H1 (cell line): ENCODE data around the gene AGBL1. TPM values are rescaled to one million over a fixed set of nuclear protein-coding genes. Genes with fewer than 3 reads are reported as not detected.

Experiments
- CTCF ChIA-PET: fragments of 300-600 bp; sonication (Branson Sonifier 250); formaldehyde crosslinking; loops from one replicate; lab custom pipeline; 2021; ENCODE audit not compliant: partially characterized antibody; lab: Charles Lee
- POLR2A ChIA-PET: fragments of 300-600 bp; sonication (Branson Sonifier 250); formaldehyde crosslinking; loops from one replicate; lab custom pipeline; 2021; ENCODE audit warnings: inconsistent platforms; ENCODE audit not compliant: partially characterized antibody; lab: Charles Lee
- DNase-seq, 2 experiments: peaks; one replicate each; pipeline versions ENCODE4 v3.0.0 to v3.0.0-alpha.2; 2010 to 2022; ENCODE audit warnings: low spot score in 2 of 2, low read depth in 1 of 2, mixed read lengths in 1 of 2
- FAIRE-seq: peaks from 2 replicates; lab custom pipeline; 2011; peaks lifted over from hg19 to GRCh38; lab: Jason Lieb, UNC
- H2AFZ ChIP-seq: 2 replicates; pipeline ENCODE4 v1.8.1; 2012; ENCODE audit warnings: low read length, inconsistent platforms
- H2AK5ac ChIP-seq: 2 replicates; pipeline ENCODE4 v1.6.1; 2013; ENCODE audit warnings: low read depth, low read length
- H2BK120ac ChIP-seq: replicated peaks from 2 replicates; pipeline ENCODE3; 2013; ENCODE audit warnings: low read depth, low read length, inconsistent platforms
- H2BK12ac ChIP-seq: 2 replicates; pipeline ENCODE4 v1.6.1; 2013; ENCODE audit warnings: low read depth, low read length
- H2BK15ac ChIP-seq: 2 replicates; pipeline ENCODE4 v1.6.1; 2013; ENCODE audit warnings: low read length
- H2BK20ac ChIP-seq: 2 replicates; pipeline ENCODE4 v1.6.1; 2013; ENCODE audit warnings: low read length
- H2BK5ac ChIP-seq: 2 replicates; pipeline ENCODE4 v1.6.1; 2013; ENCODE audit warnings: low read depth, low read length
- H3K14ac ChIP-seq: 2 replicates; pipeline ENCODE4 v1.6.1; 2013; ENCODE audit warnings: inconsistent platforms; ENCODE audit not compliant: insufficient read length
- H3K18ac ChIP-seq: 2 replicates; pipeline ENCODE4 v1.6.1; 2013; ENCODE audit warnings: low read length; ENCODE audit errors: extremely low read depth
- H3K23ac ChIP-seq: 2 replicates; pipeline ENCODE4 v1.6.1; 2013; ENCODE audit warnings: inconsistent platforms; ENCODE audit not compliant: insufficient read length
- H3K23me2 ChIP-seq: 2 replicates; pipeline ENCODE4 v1.6.1; 2013; ENCODE audit warnings: low read depth, low read length
- H3K27ac ChIP-seq: 2 replicates; pipeline ENCODE4 v1.6.1; 2011; ENCODE audit warnings: low read depth, low read length, inconsistent platforms
- H3K27me3 ChIP-seq, 4 experiments: replicated peaks in 1 of 4; 1 replicate in 1 of 4; 2 replicates in 3 of 4; pipeline versions ENCODE4 v1.6.1 to v1.8.1; 2011 to 2013; ENCODE audit warnings: low read length in 3 of 4, mild to moderate bottlenecking in 3 of 4, inconsistent platforms in 2 of 4, mixed read lengths in 2 of 4, moderate library complexity in 1 of 4; ENCODE audit not compliant: control insufficient read depth in 3 of 4, insufficient read depth in 3 of 4; ENCODE audit errors: extremely low read depth in 1 of 4
- H3K36me3 ChIP-seq, 4 experiments: 2 replicates each; pipeline versions ENCODE4 v1.6.1 to v1.8.1; 2011 to 2013; ENCODE audit warnings: mild to moderate bottlenecking in 4 of 4, low read length in 3 of 4, moderate library complexity in 2 of 4, control low read depth in 1 of 4, inconsistent platforms in 1 of 4; ENCODE audit not compliant: insufficient read depth in 4 of 4, control insufficient read depth in 2 of 4
- H3K4ac ChIP-seq: replicated peaks from 2 replicates; pipeline ENCODE3; 2013; ENCODE audit warnings: low read length, low read depth, mixed read lengths, inconsistent platforms; ENCODE audit not compliant: insufficient read length
- H3K4me1 ChIP-seq, 4 experiments: replicated peaks in 1 of 4; 1 replicate in 1 of 4; 2 replicates in 3 of 4; pipeline versions ENCODE4 v1.6.1 to v1.8.1; 2011 to 2013; ENCODE audit warnings: low read length in 3 of 4, inconsistent platforms in 2 of 4, mixed read lengths in 1 of 4; ENCODE audit not compliant: insufficient read depth in 4 of 4, control insufficient read depth in 3 of 4
- H3K4me2 ChIP-seq, 2 experiments: 2 replicates each; pipeline versions ENCODE4 v1.6.1 to v1.8.1; 2011 to 2013; ENCODE audit warnings: low read depth in 2 of 2, low read length in 2 of 2, control low read depth in 1 of 2, inconsistent platforms in 1 of 2, mild to moderate bottlenecking in 1 of 2; ENCODE audit not compliant: insufficient read depth in 1 of 2
- H3K4me3 ChIP-seq, 4 experiments: fragments of 200-600, 300-600 bp in 1 of 4; sonication (generic), shearing (Covaris generic), sonication (Bioruptor Twin) in 1 of 4; 2 replicates each; pipeline versions ENCODE4 v1.5.1 to v1.8.1; 2011 to 2016; ENCODE audit warnings: low read length in 4 of 4, low read depth in 3 of 4, control low read depth in 2 of 4, inconsistent platforms in 2 of 4, mild to moderate bottlenecking in 2 of 4, mixed read lengths in 1 of 4, moderate library complexity in 1 of 4; ENCODE audit not compliant: insufficient read depth in 2 of 4; ENCODE audit errors: extremely low read depth in 1 of 4
- H3K56ac ChIP-seq: replicated peaks from 2 replicates; pipeline ENCODE3; 2013; ENCODE audit warnings: low read depth, mild to moderate bottlenecking, mixed read lengths, low read length, inconsistent platforms; ENCODE audit not compliant: insufficient read length
- H3K79me1 ChIP-seq: 2 replicates; pipeline ENCODE4 v1.6.1; 2013; ENCODE audit warnings: low read depth, low read length, control low read depth
- H3K79me2 ChIP-seq, 2 experiments: 2 replicates each; pipeline versions ENCODE4 v1.6.1 to v1.8.1; 2012 to 2013; ENCODE audit warnings: low read length in 2 of 2, mild to moderate bottlenecking in 2 of 2, inconsistent platforms in 1 of 2; ENCODE audit not compliant: insufficient read depth in 2 of 2, control insufficient read depth in 1 of 2
- H3K9ac ChIP-seq, 4 experiments: replicated peaks in 1 of 4; 1 replicate in 1 of 4; 2 replicates in 3 of 4; pipeline versions ENCODE4 v1.6.1 to v1.8.1; 2011 to 2013; ENCODE audit warnings: low read depth in 3 of 4, low read length in 3 of 4, control low read depth in 2 of 4, mild to moderate bottlenecking in 2 of 4, moderate library complexity in 2 of 4, inconsistent platforms in 1 of 4; ENCODE audit errors: extremely low read depth in 1 of 4
- H3K9me3 ChIP-seq, 2 experiments: 2 replicates each; pipeline versions ENCODE4 v1.6.1 to v1.8.1; 2012 to 2013; ENCODE audit warnings: mild to moderate bottlenecking in 2 of 2, moderate library complexity in 2 of 2, control low read depth in 1 of 2, inconsistent platforms in 1 of 2, low read depth in 1 of 2, low read length in 1 of 2, mixed read lengths in 1 of 2; ENCODE audit not compliant: insufficient read depth in 2 of 2
- H4K20me1 ChIP-seq, 2 experiments: replicated peaks in 1 of 2; 2 replicates each; pipeline versions ENCODE3 to v1.8.1; 2011 to 2013; ENCODE audit warnings: inconsistent platforms in 2 of 2, low read length in 2 of 2, mild to moderate bottlenecking in 1 of 2; ENCODE audit not compliant: insufficient read depth in 2 of 2, control insufficient read depth in 1 of 2
- H4K5ac ChIP-seq: 2 replicates; pipeline ENCODE4 v1.6.1; 2013; ENCODE audit warnings: low read length, low read depth, mixed read lengths, inconsistent platforms; ENCODE audit not compliant: insufficient read length
- H4K8ac ChIP-seq: 2 replicates; pipeline ENCODE4 v1.8.0; 2013; ENCODE audit warnings: mild to moderate bottlenecking, moderate library complexity, low read length, inconsistent platforms; ENCODE audit not compliant: insufficient read depth; ENCODE audit errors: extremely low read depth
- H4K91ac ChIP-seq: replicated peaks from 2 replicates; pipeline ENCODE3; 2013; ENCODE audit warnings: low read length, mixed read lengths, inconsistent platforms; ENCODE audit not compliant: insufficient read length
- BRCA1 ChIP-seq: IDR thresholded peaks from 2 replicates; pipeline ENCODE4 v1.6.1; 2012; ENCODE audit warnings: low read depth, low read length, improper control_type of control experiment
- CBX5 ChIP-seq: fragments of 300-800, 300-1000 bp; sonication (generic); IDR thresholded peaks from 2 replicates; pipeline ENCODE4 v1.7.1; 2016; ENCODE audit warnings: antibody characterized with exemption, low read length, low read depth
- CHD1 ChIP-seq: IDR thresholded peaks from 2 replicates; pipeline ENCODE4 v1.6.1; 2012; ENCODE audit warnings: low read depth, low read length, improper control_type of control experiment
- FOSL1 ChIP-seq: IDR thresholded peaks from 2 replicates; pipeline ENCODE4 v1.6.1; 2011; ENCODE audit warnings: mild to moderate bottlenecking, low read depth, low read length, moderate library complexity; ENCODE audit not compliant: insufficient read depth
- RBBP5 ChIP-seq: IDR thresholded peaks from 2 replicates; pipeline ENCODE4 v1.7.1; 2012; ENCODE audit warnings: low read depth, mild to moderate bottlenecking, inconsistent platforms, low read length, moderate library complexity, borderline replicate concordance
- RFX5 ChIP-seq: IDR thresholded peaks from 2 replicates; pipeline ENCODE4 v1.6.1; 2011; ENCODE audit warnings: low read depth, low read length, improper control_type of control experiment, borderline replicate concordance
- WGBS, 2 experiments: shearing (Covaris generic) in 1 of 2; methylation state at CpG; one replicate each; pipeline versions ENCODE4 v1.1.6 to v1.1.7; 2013 to 2015; ENCODE audit warnings: low lambda C conversion rate in 2 of 2, mixed read lengths in 2 of 2, inconsistent platforms in 1 of 2, low coverage in 1 of 2, missing lambda C conversion rate in 1 of 2; ENCODE audit not compliant: insufficient replicate concordance in 2 of 2, insufficient coverage in 1 of 2, insufficient read length in 1 of 2; ENCODE audit errors: extremely low coverage in 1 of 2, missing lambda C conversion rate in 1 of 2; 5-methylcytosine and 5-hydroxymethylcytosine counted together
- polyA plus RNA-seq, 7 experiments: library from polyadenylated mRNA; depleted of rRNA in 3 of 7; stranded (reverse) in 5 of 7; unstranded in 2 of 7; fragments of >200 nt in 5 of 7; fragments of 200-250 nt in 2 of 7; gene quantifications; 1 replicate in 5 of 7; 2 replicates in 1 of 7; 4 replicates in 1 of 7; pipeline versions ENCODE4 v1.2.1 to v1.2.3, GENCODE V29; 2011 to 2013; ENCODE audit warnings: missing spikeins in 2 of 7, mixed read lengths in 2 of 7
- total RNA-seq: library from RNA; stranded (reverse); fragmentation: NEBNext Ultra II Directional; extraction: Animal tissue kit (Norgen Biotek cat#: 25700); gene quantifications from 2 replicates; pipeline ENCODE4 v1.2.1, GENCODE V29; 2021
- TF ChIP-seq, protein P1 (sequence below), 3 experiments: IDR thresholded peaks; 1 replicate in 2 of 3; 2 replicates in 1 of 3; pipeline versions ENCODE4 v1.5.1 to v1.6.1; 2011; ENCODE audit warnings: low read length in 3 of 3, mild to moderate bottlenecking in 3 of 3, inconsistent platforms in 2 of 3, low read depth in 1 of 3, moderate library complexity in 1 of 3; ENCODE audit not compliant: insufficient read depth in 1 of 3; ENCODE audit errors: control extremely low read depth in 1 of 3
- TF ChIP-seq, protein P2 (sequence below): IDR thresholded peaks from 2 replicates; pipeline ENCODE4 v1.6.1; 2012; ENCODE audit warnings: inconsistent platforms

The AGBL1 gene
- total and polyA plus RNA-seq, 2 of the 8 experiments (the other 6 are each of a cell fraction or from before 2014, with no cell fraction given), result not detected

DNA sequence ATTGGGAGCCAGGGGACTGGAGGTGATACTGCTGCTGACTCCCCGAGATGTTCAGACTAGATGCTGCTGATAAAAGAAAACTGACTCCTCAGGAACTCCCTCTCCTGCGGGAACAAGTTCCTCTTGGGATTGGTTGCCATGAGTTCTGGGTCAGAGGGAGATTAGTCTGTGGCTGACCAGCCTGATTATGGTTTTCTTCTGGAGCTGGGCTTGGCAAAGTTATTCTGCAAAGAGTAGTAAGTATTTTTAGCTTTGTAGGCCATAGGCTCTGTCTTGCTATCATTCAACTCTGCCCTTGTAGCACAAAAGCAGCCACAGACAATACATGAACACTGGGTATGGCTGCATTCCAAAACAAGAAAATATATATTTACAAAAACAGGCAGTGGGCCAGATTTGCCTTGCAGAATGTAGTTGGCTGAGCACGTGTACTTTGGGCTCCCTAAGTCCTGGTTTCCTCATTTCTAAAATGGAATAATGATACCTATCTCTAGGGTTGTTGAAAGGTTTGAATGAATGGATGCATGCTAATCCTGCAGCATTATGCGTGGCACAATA is 796.8 kb downstream of the AGBL1 start:
- Histone ChIP-seq H3K9me3 (no peaks in the 10 kb centered on the region), H4K20me1 (no peaks in the 10 kb centered on the region), H2BK12ac (no peak overlapping the region), H3K4me2 (no peak overlapping the region), H2BK120ac (no peak overlapping the region), H4K91ac (no peak overlapping the region), H3K79me2 (no peaks in the 10 kb centered on the region), H3K27ac (no peak overlapping the region), H3K27me3 (no peaks in the 10 kb centered on the region), H3K56ac (no peak overlapping the region), H2BK20ac (no peak overlapping the region), H3K79me1 (no peaks in the 10 kb centered on the region), H3K23ac (no peak overlapping the region), H4K8ac (no peak overlapping the region), H2AFZ (no peak overlapping the region), H3K23me2 (no peaks in the 10 kb centered on the region), H3K14ac (no peak overlapping the region), H3K9ac (no peak overlapping the region), H2BK5ac (no peak overlapping the region), H3K4ac (no peak overlapping the region), H3K18ac (no peak overlapping the region), H4K5ac (no peak overlapping the region), H3K36me3 (no peaks in the 10 kb centered on the region), H3K4me1 (peaks cover 0 to 3% (median 0%) of the 10 kb centered on the region in 4 experiments; a peak in 1 of 7 replicates), H2AK5ac (no peak overlapping the region), H2BK15ac (no peak overlapping the region), H3K4me3 (no peak overlapping the region)
- 88% methylated on average over 4 of the region's 4 CpGs; no CpG with 5 or more reads in 1 of the 2 experiments for WGBS, 2 experiments
- ChIA-PET CTCF (interaction anchor here (0.8 to 1.0 kb wide), 2 partner anchors 72 to 644 kb away, joined by 3 to 4 read pairs; no protein-coding TSS in a partner anchor), POLR2A (no interaction called here)
- TF ChIP-seq BRCA1, result no peak
- TF ChIP-seq, protein P1, sequence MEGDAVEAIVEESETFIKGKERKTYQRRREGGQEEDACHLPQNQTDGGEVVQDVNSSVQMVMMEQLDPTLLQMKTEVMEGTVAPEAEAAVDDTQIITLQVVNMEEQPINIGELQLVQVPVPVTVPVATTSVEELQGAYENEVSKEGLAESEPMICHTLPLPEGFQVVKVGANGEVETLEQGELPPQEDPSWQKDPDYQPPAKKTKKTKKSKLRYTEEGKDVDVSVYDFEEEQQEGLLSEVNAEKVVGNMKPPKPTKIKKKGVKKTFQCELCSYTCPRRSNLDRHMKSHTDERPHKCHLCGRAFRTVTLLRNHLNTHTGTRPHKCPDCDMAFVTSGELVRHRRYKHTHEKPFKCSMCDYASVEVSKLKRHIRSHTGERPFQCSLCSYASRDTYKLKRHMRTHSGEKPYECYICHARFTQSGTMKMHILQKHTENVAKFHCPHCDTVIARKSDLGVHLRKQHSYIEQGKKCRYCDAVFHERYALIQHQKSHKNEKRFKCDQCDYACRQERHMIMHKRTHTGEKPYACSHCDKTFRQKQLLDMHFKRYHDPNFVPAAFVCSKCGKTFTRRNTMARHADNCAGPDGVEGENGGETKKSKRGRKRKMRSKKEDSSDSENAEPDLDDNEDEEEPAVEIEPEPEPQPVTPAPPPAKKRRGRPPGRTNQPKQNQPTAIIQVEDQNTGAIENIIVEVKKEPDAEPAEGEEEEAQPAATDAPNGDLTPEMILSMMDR (IDR thresholded peaks at IDR 0.05; ENCODE audit: control extremely low read depth in 1 of 3, insufficient read depth in 1 of 3, low read depth in 1 of 3, low read length in 3 of 3), result no peak
- TF ChIP-seq, protein P2, sequence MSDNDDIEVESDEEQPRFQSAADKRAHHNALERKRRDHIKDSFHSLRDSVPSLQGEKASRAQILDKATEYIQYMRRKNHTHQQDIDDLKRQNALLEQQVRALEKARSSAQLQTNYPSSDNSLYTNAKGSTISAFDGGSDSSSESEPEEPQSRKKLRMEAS, result no peak
- no peak for TF ChIP-seq RFX5
- no peak for TF ChIP-seq CHD1
- TF ChIP-seq CBX5, result no peak
- TF ChIP-seq FOSL1, result no peak
- no peak for TF ChIP-seq RBBP5
- DNase-seq (no peak), FAIRE-seq (no peak)
